HepG2 (cell line): Measurements from ENCODE around the gene EIF3L. TPM values are rescaled to one million over a fixed set of nuclear protein-coding genes. Genes with fewer than 3 reads are reported as not detected.
A peak's percentile ranks its signal among the peaks of the same experiment; 100 is the strongest.

ENCODE experiments used
- ATF7 ChIP-seq, 2 experiments: fragments of 450-650 bp in 1 of 2; sonication (generic) in 1 of 2; formaldehyde crosslinking in 1 of 2; IDR thresholded peaks; 2 replicates each; pipeline versions ENCODE4 v1.4.0 to v1.6.1; 2016 to 2020; ENCODE audit warnings: antibody characterized with exemption in 1 of 2, mild to moderate bottlenecking in 1 of 2, missing genetic modification reagents in 1 of 2
- ATRX ChIP-seq: sonication (generic); formaldehyde crosslinking; IDR thresholded peaks from 2 replicates; pipeline ENCODE4 v1.4.0; 2020; ENCODE audit warnings: missing genetic modification reagents, borderline replicate concordance
- BHLHE40 ChIP-seq: IDR thresholded peaks from 2 replicates; pipeline ENCODE4 v1.6.1; 2011; ENCODE audit warnings: low read length, improper control_type of control experiment
- CBX1 ChIP-seq: IDR thresholded peaks from one replicate; pipeline ENCODE4 v1.6.1; 2016; ENCODE audit warnings: antibody characterized with exemption, low read depth
- HDAC2 ChIP-seq: sonication (generic); formaldehyde crosslinking; IDR thresholded peaks from 2 replicates; pipeline ENCODE4 v1.4.0; 2020; ENCODE audit warnings: missing genetic modification reagents
- MLLT10 ChIP-seq: sonication (generic); formaldehyde crosslinking; IDR thresholded peaks from 2 replicates; pipeline ENCODE4 v1.4.0; 2020; ENCODE audit warnings: missing genetic modification reagents
- NFATC3 ChIP-seq: sonication (generic); formaldehyde crosslinking; IDR thresholded peaks from 2 replicates; pipeline ENCODE4 v1.5.1; 2020; ENCODE audit warnings: mild to moderate bottlenecking, missing genetic modification reagents
- NKX3-1 ChIP-seq: sonication (generic); formaldehyde crosslinking; IDR thresholded peaks from 2 replicates; pipeline ENCODE4 v1.5.0; 2020; ENCODE audit warnings: missing genetic modification reagents
- NPAS2 ChIP-seq: sonication (generic); formaldehyde crosslinking; IDR thresholded peaks from 2 replicates; pipeline ENCODE4 v1.8.0; 2022; ENCODE audit warnings: mild to moderate bottlenecking, missing genetic modification reagents, borderline replicate concordance
- PRDM10 ChIP-seq: sonication (generic); formaldehyde crosslinking; IDR thresholded peaks from 2 replicates; pipeline ENCODE4 v1.4.0; 2020; ENCODE audit warnings: low read depth, missing genetic modification reagents
- RARA ChIP-seq: IDR thresholded peaks from 2 replicates; pipeline ENCODE4 v1.6.1; 2016; ENCODE audit warnings: missing genetic modification reagents, missing compliant biosample characterization
- RFXANK ChIP-seq: IDR thresholded peaks from 2 replicates; pipeline ENCODE4 v1.6.1; 2016
- RFXAP ChIP-seq: sonication (generic); formaldehyde crosslinking; IDR thresholded peaks from 2 replicates; pipeline ENCODE4 v1.4.0; 2020; ENCODE audit warnings: missing genetic modification reagents, borderline replicate concordance
- SRSF4 ChIP-seq: fragments of 200-400 bp; formaldehyde crosslinking; IDR thresholded peaks from one replicate; pipeline ENCODE4 v1.6.1; 2018; ENCODE audit warnings: mild to moderate bottlenecking, low read depth, low read length, moderate library complexity; ENCODE audit not compliant: poor library complexity, severe bottlenecking
- TBP ChIP-seq: sonication (generic); formaldehyde crosslinking; IDR thresholded peaks from 2 replicates; pipeline ENCODE4 v1.5.0; 2020; ENCODE audit warnings: missing genetic modification reagents
- THAP11 ChIP-seq: IDR thresholded peaks from 2 replicates; pipeline ENCODE4 v1.6.1; 2016; ENCODE audit warnings: missing biosample characterization, missing genetic modification reagents
- ZBTB10 ChIP-seq: sonication (generic); formaldehyde crosslinking; IDR thresholded peaks from 2 replicates; pipeline ENCODE4 v1.4.0; 2020; ENCODE audit warnings: missing genetic modification reagents, borderline replicate concordance
- ZNF564 ChIP-seq: sonication (generic); formaldehyde crosslinking; IDR thresholded peaks from 2 replicates; pipeline ENCODE4 v1.8.1; 2023; ENCODE audit warnings: mild to moderate bottlenecking, missing genetic modification reagents
- ZNF775 ChIP-seq: sonication (generic); formaldehyde crosslinking; IDR thresholded peaks from 2 replicates; pipeline ENCODE4 v1.4.0; 2020; ENCODE audit warnings: missing genetic modification reagents, mild to moderate bottlenecking, moderate library complexity, borderline replicate concordance
- ZNF790 ChIP-seq: sonication (generic); formaldehyde crosslinking; IDR thresholded peaks from 2 replicates; pipeline ENCODE4 v1.8.0; 2022; ENCODE audit warnings: missing genetic modification reagents, mild to moderate bottlenecking, borderline replicate concordance
- ZNF841 ChIP-seq: sonication (generic); formaldehyde crosslinking; IDR thresholded peaks from 2 replicates; pipeline ENCODE4 v1.8.1; 2023; ENCODE audit warnings: missing genetic modification reagents, borderline replicate concordance
- polyA plus RNA-seq, 8 experiments: library from polyadenylated mRNA; depleted of rRNA in 3 of 8; stranded (reverse) in 7 of 8; unstranded in 1 of 8; fragments of >200 nt; fragmentation: Illumina TruSeq in 4 of 8; extraction: Trizol in 4 of 8; gene quantifications; 2 replicates each; pipeline versions ENCODE4 v1.2.1 to v1.2.3, GENCODE V29; 2011 to 2016; ENCODE audit warnings: low read depth in 4 of 8, missing spikeins in 1 of 8, mixed read lengths in 1 of 8; ENCODE audit not compliant: insufficient read depth in 1 of 8
- total RNA-seq, 5 experiments: library from RNA; depleted of rRNA; stranded (reverse); fragments of >200 nt; fragmentation: Illumina TruSeq; extraction: Trizol; gene quantifications; 2 replicates each; pipeline ENCODE4 v1.2.3, GENCODE V29; 2016; ENCODE audit warnings: low read depth in 1 of 5
- TF ChIP-seq, protein P1 (sequence below): IDR thresholded peaks from 2 replicates; pipeline ENCODE4 v1.6.1; 2016; ENCODE audit warnings: low read depth

The EIF3L gene
- total and polyA plus RNA-seq, 2 of the 13 experiments (the other 11 are each of a cell fraction or from before 2014, with no cell fraction given) = 514 to 793 TPM

GRCh38 chr22:37807410-37808293 lies 41.6 kb upstream of the EIF3L start, which contains the start of gene GCAT (continued):
- peak; percentile 99 for TF ChIP-seq ZBTB10 (CRISPR knock-in tag)
- TF ChIP-seq HDAC2 (CRISPR knock-in tag) = peak; percentile 57; the same call in 1 of the 2 replicates
- peak; percentile 9; the same call in 1 of the 2 replicates for TF ChIP-seq BHLHE40
- TF ChIP-seq NPAS2 (CRISPR knock-in tag) = no peak
- TF ChIP-seq RARA (CRISPR knock-in tag) = peak; percentile 50; the same call in 1 of the 2 replicates
- no peak for TF ChIP-seq ATRX (CRISPR knock-in tag)
- peak; percentile 56 for TF ChIP-seq CBX1
- peak; percentile 51; the same call in 1 of the 2 replicates for TF ChIP-seq RFXAP (CRISPR knock-in tag)
- TF ChIP-seq ZNF775 (CRISPR knock-in tag) = no peak
- no peak for TF ChIP-seq ATF7 (IDR thresholded peaks at IDR 0.05)
- no peak for TF ChIP-seq ATF7 (CRISPR knock-in tag; IDR thresholded peaks at IDR 0.05)
- no peak for TF ChIP-seq RFXANK
- no peak for TF ChIP-seq ZNF564
- no peak for TF ChIP-seq ZNF790 (CRISPR knock-in tag)
- TF ChIP-seq THAP11 (CRISPR knock-in tag) = peak; percentile 65; the same call in 1 of the 2 replicates
- no peak for TF ChIP-seq ZNF841
- TF ChIP-seq MLLT10 (CRISPR knock-in tag) = no peak
- TF ChIP-seq NFATC3 = no peak
- TF ChIP-seq, protein P1, sequence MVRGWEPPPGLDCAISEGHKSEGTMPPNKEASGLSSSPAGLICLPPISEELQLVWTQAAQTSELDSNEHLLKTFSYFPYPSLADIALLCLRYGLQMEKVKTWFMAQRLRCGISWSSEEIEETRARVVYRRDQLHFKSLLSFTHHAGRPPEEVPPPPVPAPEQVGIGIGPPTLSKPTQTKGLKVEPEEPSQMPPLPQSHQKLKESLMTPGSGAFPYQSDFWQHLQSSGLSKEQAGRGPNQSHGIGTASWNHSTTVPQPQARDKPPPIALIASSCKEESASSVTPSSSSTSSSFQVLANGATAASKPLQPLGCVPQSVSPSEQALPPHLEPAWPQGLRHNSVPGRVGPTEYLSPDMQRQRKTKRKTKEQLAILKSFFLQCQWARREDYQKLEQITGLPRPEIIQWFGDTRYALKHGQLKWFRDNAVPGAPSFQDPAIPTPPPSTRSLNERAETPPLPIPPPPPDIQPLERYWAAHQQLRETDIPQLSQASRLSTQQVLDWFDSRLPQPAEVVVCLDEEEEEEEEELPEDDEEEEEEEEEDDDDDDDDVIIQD (CRISPR knock-in tag) = no peak
- 0 out of 2 replicates have a peak, but pooled peaks have one; percentile 15 for TF ChIP-seq NKX3-1 (CRISPR knock-in tag)
- no peak for TF ChIP-seq TBP (CRISPR knock-in tag)
- TF ChIP-seq PRDM10 = peak; percentile 74; the same call in 1 of the 2 replicates
- TF ChIP-seq SRSF4 = peak; percentile 94
